Measurements from ENCODE around the gene HMX1.

GRCh38 chr4:8870647-8871416 is 807 bp downstream of the HMX1 start:
- TF ChIP-seq EZH2phosphoT487 (IDR thresholded peaks at IDR 0.05; ENCODE audit: low read depth, severe bottlenecking, unreplicated experiment) = peak; percentile 49
- no peak for TF ChIP-seq CTCF (IDR thresholded peaks at IDR 0.05; ENCODE audit: poor library complexity)

All from hepatocyte (in vitro differentiated cells).